ENCODE measurements around the gene PRRX2. TPM values are rescaled to one million over a fixed set of nuclear protein-coding genes. Genes with fewer than 3 reads are reported as not detected.

Gene PRRX2
- total RNA-seq, 2 donors from 2014 or later: 1.0 TPM; not detected in 1

DNA sequence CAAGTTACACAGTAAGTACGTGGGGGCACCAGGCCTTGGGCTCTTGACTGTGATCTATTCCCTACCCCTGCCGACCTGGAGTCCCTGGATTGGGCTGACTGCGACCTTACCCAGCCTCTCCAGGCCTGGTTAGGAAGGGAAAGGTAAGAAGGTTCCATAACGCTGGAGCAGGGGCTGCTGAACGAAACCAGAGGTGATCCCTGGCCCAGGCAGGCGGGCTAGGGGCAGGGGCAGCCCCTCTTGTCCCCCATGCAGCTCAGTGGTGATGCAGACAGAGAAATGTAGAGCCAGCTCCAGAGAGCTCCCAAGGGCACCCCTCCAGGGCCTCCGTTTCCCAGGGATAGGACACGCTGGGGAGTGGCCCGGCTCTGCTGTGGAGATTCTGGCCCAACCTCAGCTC lies 14.1 kb downstream of the PRRX2 start:
- no peaks in the 10 kb centered on the region for H3K36me3 ChIP-seq (replicated peaks in 1 of 2; ENCODE audit: insufficient read depth in 1 of 2, low read depth in 2 of 2)

DNA sequence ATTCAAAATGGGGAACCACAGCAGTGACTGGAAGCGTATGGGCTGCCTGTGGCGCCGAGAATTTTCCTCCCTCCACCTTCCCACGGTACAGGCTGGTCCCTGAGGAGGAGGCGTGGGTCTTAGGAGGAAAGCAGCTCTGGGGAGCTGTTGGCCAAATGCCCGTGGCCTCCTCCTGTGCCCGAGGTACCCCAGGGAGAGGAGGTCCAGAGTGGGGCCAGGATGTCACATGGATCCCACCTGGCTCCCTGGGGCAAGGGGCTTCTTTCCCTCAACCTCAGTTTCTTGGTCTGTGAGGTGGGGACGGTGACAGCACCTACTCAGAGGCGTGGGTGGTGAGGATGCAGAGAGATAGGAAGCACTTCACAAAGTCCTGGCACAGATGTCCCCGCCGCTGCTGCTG lies 16.5 kb downstream of the PRRX2 start:
- intact Hi-C loops (cut with DNase I): no loop called here
- 44 to 57% methylated on average over 8 to 11 of the region's 11 CpGs for WGBS, 2 donors

More for the DNA sequence above, 14.1 kb downstream of the PRRX2 start:
- DNase-seq: no peak
- intact Hi-C loops (cut with DNase I): no loop called here
- ATAC-seq: no peak
- H3K4me1 ChIP-seq: no peaks in the 10 kb centered on the region
- H3K9me3 ChIP-seq: no peaks in the 10 kb centered on the region
- WGBS, 2 donors: 14 to 48% methylated on average over 6 to 8 of the region's 9 CpGs
- no peaks in the 10 kb centered on the region for H3K27me3 ChIP-seq
- no peak for TF ChIP-seq POLR2A (IDR thresholded peaks at IDR 0.05)
- TF ChIP-seq, protein P1, sequence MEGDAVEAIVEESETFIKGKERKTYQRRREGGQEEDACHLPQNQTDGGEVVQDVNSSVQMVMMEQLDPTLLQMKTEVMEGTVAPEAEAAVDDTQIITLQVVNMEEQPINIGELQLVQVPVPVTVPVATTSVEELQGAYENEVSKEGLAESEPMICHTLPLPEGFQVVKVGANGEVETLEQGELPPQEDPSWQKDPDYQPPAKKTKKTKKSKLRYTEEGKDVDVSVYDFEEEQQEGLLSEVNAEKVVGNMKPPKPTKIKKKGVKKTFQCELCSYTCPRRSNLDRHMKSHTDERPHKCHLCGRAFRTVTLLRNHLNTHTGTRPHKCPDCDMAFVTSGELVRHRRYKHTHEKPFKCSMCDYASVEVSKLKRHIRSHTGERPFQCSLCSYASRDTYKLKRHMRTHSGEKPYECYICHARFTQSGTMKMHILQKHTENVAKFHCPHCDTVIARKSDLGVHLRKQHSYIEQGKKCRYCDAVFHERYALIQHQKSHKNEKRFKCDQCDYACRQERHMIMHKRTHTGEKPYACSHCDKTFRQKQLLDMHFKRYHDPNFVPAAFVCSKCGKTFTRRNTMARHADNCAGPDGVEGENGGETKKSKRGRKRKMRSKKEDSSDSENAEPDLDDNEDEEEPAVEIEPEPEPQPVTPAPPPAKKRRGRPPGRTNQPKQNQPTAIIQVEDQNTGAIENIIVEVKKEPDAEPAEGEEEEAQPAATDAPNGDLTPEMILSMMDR (IDR thresholded peaks at IDR 0.05): no peak
- H3K27ac ChIP-seq: no peak overlapping the region
- no peak overlapping the region for H3K4me3 ChIP-seq

DNA sequence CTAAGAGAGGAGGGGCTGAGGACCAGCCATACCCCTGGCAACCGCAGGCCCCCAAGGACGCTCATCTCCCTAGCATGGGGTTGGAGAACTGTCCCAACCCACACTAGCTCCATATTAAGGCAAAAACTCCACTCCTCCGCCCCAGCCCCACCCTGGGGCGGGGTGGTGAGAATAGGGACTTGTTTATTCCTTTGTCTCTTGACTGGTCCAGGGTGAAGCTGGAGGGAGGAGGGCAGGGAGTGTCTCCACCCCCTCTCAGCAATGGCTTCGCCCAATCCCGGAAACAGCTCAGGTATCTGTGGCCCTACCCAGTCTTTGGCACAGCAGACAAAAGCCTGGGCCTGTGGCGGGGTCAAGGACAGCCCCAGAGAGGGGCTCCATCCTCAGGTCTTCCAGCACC lies 16.9 kb downstream of the PRRX2 start:
- no peak for ATAC-seq

More for the DNA sequence above, 16.5 kb downstream of the PRRX2 start:
- no peak for ATAC-seq
- no peaks in the 10 kb centered on the region for H3K27me3 ChIP-seq
- no peaks in the 10 kb centered on the region for H3K9me3 ChIP-seq
- no peaks in the 10 kb centered on the region for H3K36me3 ChIP-seq (replicated peaks in 1 of 2; ENCODE audit: insufficient read depth in 1 of 2, low read depth in 2 of 2)
- H3K27ac ChIP-seq: no peak overlapping the region
- no peak overlapping the region for H3K4me3 ChIP-seq
- no peaks in the 10 kb centered on the region for H3K4me1 ChIP-seq
- no peak for TF ChIP-seq POLR2A (IDR thresholded peaks at IDR 0.05)
- TF ChIP-seq, protein P1 (IDR thresholded peaks at IDR 0.05): no peak
- no peak for DNase-seq

DNA sequence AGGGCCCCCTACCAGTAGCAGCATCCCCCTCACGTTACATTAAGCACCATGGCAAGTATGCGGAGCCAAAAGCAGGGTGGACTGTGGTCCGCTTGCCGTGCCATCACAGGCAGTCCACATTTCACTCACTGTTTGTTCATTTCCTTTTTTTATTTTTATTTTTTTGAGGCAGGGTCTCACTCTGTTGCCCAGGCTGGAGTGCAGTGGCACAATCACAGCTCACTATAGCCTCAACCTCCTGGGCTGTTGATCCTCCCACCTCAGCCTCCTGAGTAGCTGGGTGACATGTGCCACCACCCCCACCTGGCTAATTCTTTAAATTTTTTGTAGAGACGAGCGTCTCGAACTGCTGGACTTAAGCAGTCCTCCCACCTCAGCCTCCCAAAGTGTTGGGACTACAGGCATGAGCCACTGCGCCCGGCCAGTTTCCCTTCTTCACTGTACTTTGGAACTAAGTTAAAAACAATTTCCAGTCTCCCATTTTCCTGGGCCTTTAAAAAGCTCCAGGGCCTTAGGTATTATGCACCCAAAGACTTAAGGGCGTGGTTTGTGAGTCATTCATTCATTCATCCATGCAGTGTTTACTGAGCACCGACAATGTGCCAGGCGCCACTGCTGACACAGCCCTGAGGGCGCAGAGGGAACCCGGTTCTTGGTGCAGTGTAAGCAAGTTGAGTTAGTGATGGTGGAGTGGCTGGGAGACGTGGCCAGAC lies 19.9 kb downstream of the PRRX2 start:
- H3K4me3 ChIP-seq: no peak overlapping the region
- DNase-seq (no peak), ATAC-seq (no peak)
- TF ChIP-seq POLR2A (IDR thresholded peaks at IDR 0.05): no peak
- TF ChIP-seq, protein P1 (IDR thresholded peaks at IDR 0.05): no peak
- no peaks in the 10 kb centered on the region for H3K9me3 ChIP-seq
- no peaks in the 10 kb centered on the region for H3K4me1 ChIP-seq
- 70 to 78% methylated on average over 10 to 15 of the region's 15 CpGs for WGBS, 2 donors
- H3K36me3 ChIP-seq (replicated peaks in 1 of 2; ENCODE audit: insufficient read depth in 1 of 2, low read depth in 2 of 2): no peaks in the 10 kb centered on the region
- intact Hi-C loops (cut with DNase I): no loop called here
- H3K27ac ChIP-seq: no peak overlapping the region
- no peaks in the 10 kb centered on the region for H3K27me3 ChIP-seq

More for the DNA sequence above, 16.9 kb downstream of the PRRX2 start:
- Histone ChIP-seq H3K36me3 (replicated peaks in 1 of 2; ENCODE audit: insufficient read depth in 1 of 2, low read depth in 2 of 2) (no peaks in the 10 kb centered on the region), H3K27me3 (no peaks in the 10 kb centered on the region), H3K9me3 (no peaks in the 10 kb centered on the region), H3K4me3 (no peak overlapping the region), H3K4me1 (no peaks in the 10 kb centered on the region), H3K27ac (no peak overlapping the region)
- intact Hi-C loops (cut with DNase I): no loop called here
- TF ChIP-seq, protein P1 (IDR thresholded peaks at IDR 0.05): no peak
- TF ChIP-seq POLR2A (IDR thresholded peaks at IDR 0.05): no peak
- no peak for DNase-seq
- WGBS, 2 donors: 68 to 80% methylated on average over 1 to 7 of the region's 7 CpGs

DNA sequence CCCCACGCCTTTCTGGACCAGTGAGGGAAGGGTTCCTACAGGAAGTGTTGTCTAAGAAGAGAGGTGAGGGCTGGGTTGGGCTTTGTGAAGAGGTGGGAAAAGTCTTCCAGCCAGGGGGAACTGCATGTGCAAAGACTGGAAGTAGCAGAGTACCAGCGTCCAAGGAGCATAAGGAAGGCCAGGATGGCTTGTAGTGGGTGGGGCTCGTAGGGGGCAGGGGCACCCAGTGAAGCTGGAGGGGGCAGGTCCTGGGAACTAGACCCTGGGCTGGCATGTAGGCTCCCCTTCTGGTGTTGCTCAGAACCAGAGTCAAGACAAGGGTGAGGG lies 20.4 kb downstream of the PRRX2 start:
- Histone ChIP-seq H3K4me3 (no peak overlapping the region), H3K36me3 (replicated peaks in 1 of 2; ENCODE audit: insufficient read depth in 1 of 2, low read depth in 2 of 2) (no peaks in the 10 kb centered on the region), H3K4me1 (no peaks in the 10 kb centered on the region), H3K27ac (no peak overlapping the region), H3K27me3 (no peaks in the 10 kb centered on the region), H3K9me3 (no peaks in the 10 kb centered on the region)
- TF ChIP-seq, protein P1 (IDR thresholded peaks at IDR 0.05): no peak
- TF ChIP-seq POLR2A (IDR thresholded peaks at IDR 0.05): no peak
- ATAC-seq (no peak), DNase-seq (no peak)
- intact Hi-C loops (cut with DNase I): no loop called here
- 52 to 53% methylated on average over 3 of the region's 3 CpGs for WGBS, 2 donors
